ENCODE results near the gene TCF15.
"Not testable (repeated sequence)": the region's sequence is repeated elsewhere in the genome, so short reads cannot be mapped to it uniquely, and the experiment has no call there.

Gene TCF15

GRCh38 chr20:642013-642397 is 31.9 kb upstream of the TCF15 start:
- DNase-seq (ENCODE audit: low read depth): not testable (repeated sequence)

- DNase-seq (ENCODE audit: low read depth): no peak
Observed at GRCh38 chr20:641516-641875, 31.4 kb upstream of the TCF15 start.

GRCh38 chr20:640674-641515 is 30.8 kb upstream of the TCF15 start:
- no peak for DNase-seq (ENCODE audit: low read depth)

GRCh38 chr20:638579-638978 is 28.5 kb upstream of the TCF15 start:
- no peak for DNase-seq (ENCODE audit: low read depth)

GRCh38 chr20:637559-637958 is 27.4 kb upstream of the TCF15 start:
- DNase-seq (ENCODE audit: low read depth): no peak

- DNase-seq (ENCODE audit: low read depth): no peak
Observed at GRCh38 chr20:635893-636338, 25.8 kb upstream of the TCF15 start.

- no peak for DNase-seq (ENCODE audit: low read depth)
Observed at GRCh38 chr20:635028-635892, 25.2 kb upstream of the TCF15 start.

- DNase-seq (ENCODE audit: low read depth): no peak
Observed at GRCh38 chr20:634148-634925, 24.2 kb upstream of the TCF15 start.

- no peak for DNase-seq (ENCODE audit: low read depth)
Observed at GRCh38 chr20:631101-631500, 21.0 kb upstream of the TCF15 start.

GRCh38 chr20:626579-626978 is 16.5 kb upstream of the TCF15 start:
- no peak for DNase-seq (ENCODE audit: low read depth)

GRCh38 chr20:625360-625932 is 15.3 kb upstream of the TCF15 start:
- no peak for DNase-seq (ENCODE audit: low read depth)

GRCh38 chr20:623704-624103 is 13.6 kb upstream of the TCF15 start:
- DNase-seq (ENCODE audit: low read depth): no peak

GRCh38 chr20:623021-623420 is 12.9 kb upstream of the TCF15 start:
- DNase-seq (ENCODE audit: low read depth): no peak

- DNase-seq (ENCODE audit: low read depth): no peak
Observed at GRCh38 chr20:622161-622560, 12.1 kb upstream of the TCF15 start.

- no peak for DNase-seq (ENCODE audit: low read depth)
Observed at GRCh38 chr20:621125-621756, 11.1 kb upstream of the TCF15 start.

GRCh38 chr20:620246-620645 is 10.1 kb upstream of the TCF15 start:
- DNase-seq (ENCODE audit: low read depth): no peak

- DNase-seq (ENCODE audit: low read depth): no peak
Observed at GRCh38 chr20:618980-619379, 8.9 kb upstream of the TCF15 start.

- no peak for DNase-seq (ENCODE audit: low read depth)
Observed at GRCh38 chr20:617934-618690, 8.0 kb upstream of the TCF15 start.

GRCh38 chr20:615514-615913 is 5.4 kb upstream of the TCF15 start:
- no peak for DNase-seq (ENCODE audit: low read depth)

- DNase-seq (ENCODE audit: low read depth): no peak
Observed at GRCh38 chr20:611843-612185, 1.7 kb upstream of the TCF15 start.

All from fibroblast of the conjunctiva (primary cell).